Subcutaneous adipose tissue (tissue), 4 donors: Measurements from ENCODE around the gene LYPLAL1. TPM values are rescaled to one million over a fixed set of nuclear protein-coding genes. Genes with fewer than 3 reads are reported as not detected.

Source experiments
- total RNA-seq, 4 donors: library from RNA; depleted of rRNA; stranded (reverse); fragments of >200 nt; gene quantifications; one replicate each; pipeline ENCODE4 v1.1.0, GENCODE V29; 2016
- TF ChIP-seq, protein P1 (sequence below): fragments of 450-650 bp; IDR thresholded peaks from one replicate; pipeline ENCODE4 v1.5.1; 2016; ENCODE audit warnings: low read depth, mild to moderate bottlenecking, control low read depth, antibody characterized with exemption, moderate library complexity

LYPLAL1 gene
- total RNA-seq, 4 donors from 2014 or later: 26.3 to 37.7 (median 31.4) TPM

DNA sequence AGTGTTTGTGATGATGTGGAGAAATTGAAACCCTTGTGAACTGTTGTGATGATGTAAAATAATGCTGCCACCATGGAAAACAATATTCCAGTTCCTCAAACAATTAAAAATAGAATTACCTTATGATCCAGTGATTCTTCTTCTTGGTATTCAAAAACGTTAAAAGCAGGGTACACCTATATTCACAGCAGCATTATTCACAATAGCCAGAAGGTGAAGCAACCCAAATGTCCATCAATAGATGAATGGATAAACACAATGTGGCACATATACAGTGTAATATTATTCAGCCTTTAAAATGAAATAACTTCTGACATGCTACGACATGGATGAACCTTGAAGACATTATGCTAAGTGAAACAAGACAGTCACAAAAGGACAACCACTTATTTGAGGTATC lies 59.2 kb downstream of the LYPLAL1 start:
- TF ChIP-seq, protein P1, sequence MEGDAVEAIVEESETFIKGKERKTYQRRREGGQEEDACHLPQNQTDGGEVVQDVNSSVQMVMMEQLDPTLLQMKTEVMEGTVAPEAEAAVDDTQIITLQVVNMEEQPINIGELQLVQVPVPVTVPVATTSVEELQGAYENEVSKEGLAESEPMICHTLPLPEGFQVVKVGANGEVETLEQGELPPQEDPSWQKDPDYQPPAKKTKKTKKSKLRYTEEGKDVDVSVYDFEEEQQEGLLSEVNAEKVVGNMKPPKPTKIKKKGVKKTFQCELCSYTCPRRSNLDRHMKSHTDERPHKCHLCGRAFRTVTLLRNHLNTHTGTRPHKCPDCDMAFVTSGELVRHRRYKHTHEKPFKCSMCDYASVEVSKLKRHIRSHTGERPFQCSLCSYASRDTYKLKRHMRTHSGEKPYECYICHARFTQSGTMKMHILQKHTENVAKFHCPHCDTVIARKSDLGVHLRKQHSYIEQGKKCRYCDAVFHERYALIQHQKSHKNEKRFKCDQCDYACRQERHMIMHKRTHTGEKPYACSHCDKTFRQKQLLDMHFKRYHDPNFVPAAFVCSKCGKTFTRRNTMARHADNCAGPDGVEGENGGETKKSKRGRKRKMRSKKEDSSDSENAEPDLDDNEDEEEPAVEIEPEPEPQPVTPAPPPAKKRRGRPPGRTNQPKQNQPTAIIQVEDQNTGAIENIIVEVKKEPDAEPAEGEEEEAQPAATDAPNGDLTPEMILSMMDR: no peak

DNA sequence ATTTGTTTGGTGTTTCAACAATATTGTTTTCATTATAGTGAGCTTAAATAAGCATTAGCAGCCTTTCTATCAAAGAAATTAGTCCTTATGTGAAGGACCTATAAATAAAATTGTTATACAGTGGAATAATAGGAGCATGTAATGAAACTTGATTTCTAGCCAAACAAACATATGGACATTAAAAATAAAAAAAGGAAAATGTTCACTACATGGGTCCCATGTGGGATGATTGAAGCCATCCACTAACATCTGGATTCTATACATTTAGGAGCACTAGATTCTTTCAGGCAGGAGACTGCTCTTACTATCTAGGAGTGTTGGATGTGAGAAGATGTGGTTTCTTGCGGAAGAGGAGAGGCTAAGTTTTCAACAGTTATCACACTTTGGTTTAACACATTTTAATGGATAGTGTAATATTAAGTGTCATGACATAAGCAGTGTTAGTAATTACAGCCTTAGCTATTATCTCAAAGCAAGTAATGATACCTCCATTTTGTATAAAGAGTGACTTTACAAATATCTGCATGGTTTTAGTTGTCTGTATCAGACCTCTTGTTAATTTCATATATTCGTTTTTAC lies 62.3 kb downstream of the LYPLAL1 start:
- TF ChIP-seq, protein P1: no peak

GRCh38 chr1:219236933-219237610 lies 63.4 kb downstream of the LYPLAL1 start:
- TF ChIP-seq, protein P1: no peak

DNA sequence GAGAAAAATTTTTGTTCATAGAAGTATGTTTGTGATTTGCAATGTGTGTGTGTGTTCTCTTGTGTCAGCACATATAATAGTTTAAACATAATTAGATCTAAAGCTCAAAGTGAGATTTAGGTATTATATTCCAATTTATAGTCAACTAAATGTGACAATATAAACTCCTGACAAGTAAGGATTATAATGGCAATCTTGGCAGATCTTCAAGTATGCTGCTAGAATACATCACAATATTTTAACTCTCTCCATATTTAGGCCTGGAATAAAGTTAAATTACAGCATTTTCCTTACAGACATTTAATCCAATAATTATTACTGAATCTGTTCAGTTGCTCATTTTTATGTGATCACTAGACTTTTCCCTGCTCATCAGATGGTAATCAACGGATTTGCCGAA lies 65.8 kb downstream of the LYPLAL1 start:
- TF ChIP-seq, protein P1: no peak

- TF ChIP-seq, protein P1: no peak
Measured at GRCh38 chr1:219244864-219245263, 71.2 kb downstream of the LYPLAL1 start.

- TF ChIP-seq, protein P1: no peak
Measured at GRCh38 chr1:219247441-219247840, 73.8 kb downstream of the LYPLAL1 start.

- TF ChIP-seq, protein P1: no peak
Measured at GRCh38 chr1:219257751-219258150, 84.1 kb downstream of the LYPLAL1 start.
